HS-5 (cell line): ENCODE data around the gene SHROOM3.

Experiments used
- DNase-seq: peaks from one replicate; pipeline ENCODE4 v3.0.0-alpha.2; 2012; ENCODE audit warnings: low read depth

Gene SHROOM3

DNA sequence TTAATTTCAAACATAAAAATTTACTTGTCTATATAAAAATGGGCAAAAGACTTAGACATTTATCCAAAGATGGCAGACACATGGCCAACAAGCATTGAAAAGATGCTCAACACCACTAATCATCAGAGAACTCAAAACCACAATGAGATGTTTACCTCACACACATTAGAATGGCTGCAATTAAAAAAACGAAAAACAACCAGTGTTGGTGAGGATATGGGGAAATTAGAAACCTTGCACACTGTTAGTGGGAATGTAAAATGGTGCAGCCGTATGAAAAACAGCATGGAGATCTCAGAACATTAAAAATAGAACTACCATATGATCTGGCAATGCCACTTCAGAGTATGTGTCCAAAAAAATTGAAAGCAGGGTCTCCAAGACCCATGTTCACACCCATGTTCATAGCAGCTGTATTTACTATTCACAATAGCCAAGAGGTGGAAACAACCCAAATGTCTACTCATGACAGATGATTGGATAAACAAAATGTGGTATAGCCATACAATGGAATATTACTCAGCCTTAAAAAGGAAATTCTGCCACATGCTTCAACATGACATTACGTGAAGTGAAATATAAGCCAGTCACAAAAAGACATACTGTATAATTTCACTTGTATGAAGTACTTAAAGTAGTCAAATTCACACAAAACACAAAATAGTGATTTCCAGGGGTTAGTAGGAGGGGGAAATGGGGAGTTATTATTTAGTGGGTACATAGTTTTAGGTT is 316.7 kb downstream of the SHROOM3 start:
- DNase-seq = no peak

- DNase-seq = peak; percentile 89
Observed at GRCh38 chr4:76752861-76753501, 318.0 kb downstream of the SHROOM3 start.

GRCh38 chr4:76753814-76754213 is 318.8 kb downstream of the SHROOM3 start:
- peak; percentile 77 for DNase-seq

DNA sequence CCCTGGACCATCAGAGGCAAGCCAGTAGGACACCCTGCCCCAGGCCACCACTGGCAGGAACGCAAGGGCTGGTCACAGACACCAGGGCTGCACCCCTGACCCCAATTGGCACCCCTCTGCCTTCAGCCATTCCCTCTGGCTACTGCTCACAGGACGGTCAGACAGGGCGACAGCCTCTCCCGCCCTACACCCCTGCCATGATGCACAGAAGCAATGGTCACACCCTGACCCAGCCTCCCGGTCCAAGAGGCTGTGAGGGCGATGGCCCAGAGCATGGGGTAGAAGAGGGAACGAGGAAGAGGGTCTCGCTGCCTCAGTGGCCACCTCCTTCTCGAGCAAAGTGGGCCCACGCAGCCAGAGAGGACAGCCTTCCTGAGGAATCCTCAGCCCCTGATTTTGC is 319.4 kb downstream of the SHROOM3 start:
- DNase-seq = no peak

DNA sequence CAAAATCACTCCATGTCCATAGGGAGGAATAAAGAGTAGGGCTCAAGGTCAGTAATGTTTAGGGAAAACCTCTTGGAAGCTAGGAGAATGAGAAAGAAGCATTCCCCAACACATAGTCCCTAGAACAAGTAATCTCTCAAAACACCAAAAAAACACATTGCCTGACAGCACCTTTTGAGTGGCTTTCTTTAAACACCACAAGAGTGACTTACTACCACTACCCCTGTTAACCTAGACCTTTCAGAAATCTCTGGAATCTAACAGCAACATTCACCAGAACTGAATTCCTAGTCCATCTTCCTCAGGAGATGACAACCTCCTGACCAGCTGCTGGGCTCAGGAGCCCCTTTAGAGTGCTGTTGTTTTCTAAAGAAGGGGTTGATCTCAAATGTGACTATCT is 320.7 kb downstream of the SHROOM3 start:
- DNase-seq = no peak

DNA sequence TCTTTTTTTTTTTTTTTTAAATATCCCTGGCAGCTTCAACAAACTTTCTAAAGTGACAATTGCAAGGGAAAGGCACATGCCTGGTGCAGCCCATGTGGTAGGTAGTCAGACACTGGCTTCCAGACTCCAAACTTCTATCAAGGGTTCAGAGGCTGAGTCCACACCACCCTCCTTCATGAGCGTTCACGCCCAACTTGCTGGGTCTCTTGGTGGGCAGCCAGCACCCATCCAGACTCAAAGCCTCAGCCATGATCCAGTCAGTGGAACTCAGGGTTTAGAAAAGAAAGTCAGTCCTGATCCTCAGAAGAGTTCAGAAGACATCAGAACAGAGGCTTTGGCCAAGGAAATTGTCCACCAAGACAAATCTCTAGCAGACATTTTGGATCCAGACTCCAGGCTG is 321.4 kb downstream of the SHROOM3 start:
- no peak for DNase-seq

DNA sequence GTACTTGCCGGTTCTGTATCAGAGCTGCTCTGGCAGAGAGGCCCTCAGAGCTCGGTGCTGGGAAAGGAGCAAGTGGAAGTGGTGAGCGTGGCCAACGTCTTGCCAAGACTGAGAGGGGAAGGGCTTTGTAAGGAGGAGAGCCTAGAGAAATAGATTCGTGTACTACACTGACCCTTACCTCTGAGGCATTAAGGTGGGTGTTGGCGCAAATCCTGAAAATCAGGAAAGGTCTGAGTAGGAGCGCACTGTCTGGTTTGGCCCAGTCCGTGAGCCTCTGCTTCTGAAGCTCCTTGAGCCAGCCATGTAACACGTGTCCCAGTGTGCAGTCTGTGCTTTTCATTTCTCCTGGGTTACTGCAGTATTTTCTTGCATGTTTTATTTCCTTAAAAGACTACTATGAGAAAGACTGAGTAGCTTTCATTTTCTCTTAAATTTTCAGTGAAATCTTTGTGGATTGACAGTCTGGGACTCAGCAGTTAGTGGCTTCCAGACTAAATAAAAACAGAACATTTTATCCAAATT is 322.4 kb downstream of the SHROOM3 start:
- DNase-seq = no peak

DNA sequence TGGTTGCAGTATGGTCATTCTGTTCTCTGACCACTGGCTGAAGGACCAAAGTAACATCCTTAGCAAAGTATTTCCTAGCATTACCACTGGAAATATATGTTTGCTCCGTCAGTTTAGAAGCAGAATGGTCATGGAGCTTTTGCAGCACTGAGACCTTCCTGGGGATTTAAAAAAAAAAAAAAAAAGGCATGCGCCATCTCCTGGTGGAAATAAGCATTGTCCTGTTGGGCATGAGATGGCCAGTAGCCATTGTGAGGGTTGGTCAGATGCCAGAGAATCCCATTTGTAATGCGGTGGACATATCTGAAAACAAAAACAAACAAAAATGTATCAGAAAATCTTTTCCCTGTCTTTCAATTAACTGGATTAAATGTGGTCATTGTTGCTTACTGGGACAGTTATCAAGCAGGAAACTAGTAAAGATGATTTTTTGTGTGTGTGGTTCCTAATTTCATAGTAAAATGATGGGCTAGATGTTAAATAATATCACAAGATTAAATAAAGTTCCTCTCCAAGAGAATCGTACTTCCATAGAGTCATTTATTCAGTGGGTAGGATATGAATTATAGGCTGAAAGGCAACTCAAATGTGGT is 323.4 kb downstream of the SHROOM3 start:
- DNase-seq = peak; percentile 59

GRCh38 chr4:76758996-76759395 is 324.0 kb downstream of the SHROOM3 start:
- no peak for DNase-seq

DNA sequence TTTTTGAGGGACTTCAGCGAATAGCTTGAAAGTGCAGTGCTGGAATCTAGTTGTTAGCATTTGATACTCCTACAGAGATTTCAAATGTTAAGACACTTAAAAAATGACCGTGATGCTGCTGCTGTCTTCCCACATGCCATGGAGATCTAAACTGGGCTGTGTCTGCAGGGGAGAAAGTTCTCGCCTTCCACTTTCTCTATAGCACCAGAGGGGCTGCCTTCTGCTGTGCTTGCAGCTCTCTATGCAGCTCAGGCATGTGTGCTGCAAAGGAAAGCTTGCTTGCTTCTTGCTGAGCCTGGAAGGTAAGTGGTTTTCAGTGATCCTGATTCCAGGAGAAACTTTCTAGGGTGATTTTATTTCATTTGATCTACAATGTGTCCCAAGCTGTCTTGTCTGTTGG is 325.2 kb downstream of the SHROOM3 start:
- DNase-seq = no peak

DNA sequence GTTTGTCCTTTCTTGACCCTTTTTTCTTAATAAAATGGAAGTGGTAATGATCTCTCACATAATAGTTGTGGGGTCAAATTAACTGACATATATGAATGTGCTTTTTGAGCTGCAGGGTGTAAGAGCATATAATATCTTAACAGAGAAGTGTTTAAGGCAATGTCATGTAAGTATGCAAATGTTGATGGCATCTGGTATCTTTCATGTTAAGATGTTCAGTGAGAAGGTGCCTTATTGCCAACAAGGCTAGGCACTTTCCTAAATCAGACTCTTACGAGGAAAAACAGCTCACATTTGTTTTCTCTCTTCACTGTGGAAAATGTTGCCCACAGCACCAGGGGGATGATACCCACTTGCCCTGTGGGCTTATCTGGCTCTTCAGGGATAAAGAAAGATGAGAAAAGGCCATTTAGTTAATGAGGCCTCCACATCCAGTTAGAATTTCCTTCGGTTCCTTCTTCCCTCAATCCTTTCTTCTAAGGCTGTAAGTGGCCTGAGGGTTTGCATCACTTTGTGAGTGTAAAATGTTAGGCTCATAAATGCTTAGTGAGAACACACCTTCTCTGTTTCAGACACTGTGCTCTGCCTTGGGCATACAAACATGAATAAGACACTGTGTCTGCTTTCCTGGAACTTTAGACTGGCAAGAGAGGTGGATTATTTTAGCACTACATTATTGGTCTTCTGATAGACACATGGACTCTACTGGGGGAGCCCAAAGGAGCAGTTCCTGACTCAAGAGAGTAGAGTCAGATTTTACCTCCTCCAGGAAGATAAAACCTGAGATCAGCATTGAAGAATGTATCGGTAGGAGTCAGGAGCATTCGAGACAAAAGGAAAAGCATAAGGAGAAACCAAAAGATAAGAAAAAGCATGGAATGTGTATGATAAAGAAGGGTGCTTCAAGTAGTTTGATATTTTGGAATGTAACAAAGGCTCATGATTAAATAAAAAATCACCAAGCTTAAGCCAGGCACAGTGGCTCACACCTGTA is 327.4 kb downstream of the SHROOM3 start:
- DNase-seq = no peak

DNA sequence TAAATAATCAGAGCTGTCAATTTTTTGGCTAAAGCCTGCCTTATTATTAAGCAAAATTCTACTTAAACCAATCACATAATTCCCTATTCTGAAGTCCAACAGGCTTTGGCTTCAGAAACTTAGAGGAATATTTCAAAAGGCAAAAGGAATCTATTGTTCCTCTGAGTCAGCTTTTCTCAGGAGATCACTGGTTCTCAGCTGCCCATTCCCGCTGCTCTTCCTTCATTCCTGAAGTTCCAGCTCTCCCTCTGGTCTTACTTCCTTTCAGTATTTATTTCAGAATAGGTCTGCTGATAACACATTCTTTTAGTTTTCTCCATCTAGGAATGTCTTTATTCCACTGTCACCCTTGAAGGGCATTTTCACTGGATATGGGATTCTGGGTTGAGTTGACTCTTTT is 329.2 kb downstream of the SHROOM3 start:
- DNase-seq = peak; percentile 45

DNA sequence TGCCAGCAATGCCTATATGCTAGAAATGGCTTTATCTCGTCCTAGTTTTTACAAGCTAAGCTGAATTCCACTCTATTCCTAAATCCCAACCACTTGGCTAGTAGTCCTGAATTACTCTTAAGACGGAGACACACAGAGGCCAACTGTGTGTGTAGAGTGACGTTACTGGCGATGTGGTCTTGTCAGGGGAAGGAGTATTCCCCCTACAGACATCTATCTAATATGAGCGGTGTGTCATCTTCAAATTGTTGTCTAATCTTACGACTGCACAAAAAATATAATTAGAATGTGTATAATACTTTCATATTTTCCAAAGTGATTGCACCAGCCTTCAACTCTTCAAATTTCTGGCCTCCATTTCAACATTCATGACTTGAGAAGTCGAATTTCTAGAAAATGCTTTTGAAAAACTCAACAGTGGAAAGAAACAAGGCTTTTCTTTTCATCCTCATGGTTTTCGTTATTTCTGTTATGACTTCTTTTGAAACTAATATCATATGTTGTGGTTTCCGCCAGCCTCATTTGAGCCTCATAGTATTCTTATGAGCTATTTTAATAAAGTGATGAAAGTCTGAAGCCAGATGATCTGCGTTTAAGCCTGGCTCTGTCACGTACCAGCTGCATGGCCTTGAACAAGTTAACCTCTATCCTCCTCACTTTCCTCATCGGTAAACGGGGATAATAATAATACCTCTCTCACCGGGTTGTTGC is 330.6 kb downstream of the SHROOM3 start:
- no peak for DNase-seq

DNA sequence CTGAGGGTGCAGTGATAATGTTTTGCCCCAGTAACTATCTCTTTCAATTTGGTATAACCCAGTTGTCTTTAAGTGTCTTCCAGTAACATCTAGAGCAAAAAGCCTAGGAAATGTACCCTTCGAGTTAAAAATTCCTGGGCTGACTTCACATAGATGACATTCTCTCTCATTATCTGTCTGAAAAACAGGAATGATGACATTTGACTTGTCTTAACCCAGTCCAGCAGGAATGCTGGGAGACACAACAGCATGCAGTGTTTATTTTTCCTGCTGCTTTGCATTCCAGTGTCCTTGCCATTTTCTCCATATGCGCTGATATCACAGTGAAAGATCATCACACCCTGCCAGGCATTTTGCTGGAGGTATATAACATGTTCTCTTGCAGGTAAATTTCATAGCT is 333.0 kb downstream of the SHROOM3 start:
- no peak for DNase-seq

DNA sequence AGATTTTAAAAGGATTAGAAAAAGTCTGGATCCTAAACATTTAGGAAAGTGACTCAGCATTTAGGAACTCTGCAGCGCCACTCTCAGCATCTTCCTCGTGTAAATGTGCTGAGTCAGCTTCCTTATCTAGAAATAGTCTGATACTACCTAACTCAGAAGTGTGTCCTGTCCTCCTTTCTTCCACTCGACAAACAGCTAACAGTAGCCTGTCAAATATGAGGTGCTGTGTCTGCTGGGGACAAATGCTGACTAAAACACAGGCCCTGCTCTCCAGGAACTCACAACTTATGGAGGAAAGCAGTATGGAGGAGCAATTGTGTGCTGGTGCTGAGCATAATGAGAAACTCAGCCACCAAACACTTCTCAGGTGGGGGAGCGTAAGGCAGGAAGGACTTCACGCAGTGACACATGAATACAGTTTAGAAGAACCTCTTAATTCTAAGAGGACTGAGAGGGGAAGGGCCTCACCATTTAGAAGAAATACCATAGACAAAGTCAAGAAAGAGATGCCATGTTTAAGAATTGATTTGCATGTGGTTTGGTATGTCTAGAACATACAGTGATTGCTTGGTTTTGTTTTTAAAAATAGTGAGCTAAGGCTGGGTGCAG is 337.6 kb downstream of the SHROOM3 start:
- no peak for DNase-seq

GRCh38 chr4:76773766-76774165 is 338.7 kb downstream of the SHROOM3 start:
- no peak for DNase-seq

DNA sequence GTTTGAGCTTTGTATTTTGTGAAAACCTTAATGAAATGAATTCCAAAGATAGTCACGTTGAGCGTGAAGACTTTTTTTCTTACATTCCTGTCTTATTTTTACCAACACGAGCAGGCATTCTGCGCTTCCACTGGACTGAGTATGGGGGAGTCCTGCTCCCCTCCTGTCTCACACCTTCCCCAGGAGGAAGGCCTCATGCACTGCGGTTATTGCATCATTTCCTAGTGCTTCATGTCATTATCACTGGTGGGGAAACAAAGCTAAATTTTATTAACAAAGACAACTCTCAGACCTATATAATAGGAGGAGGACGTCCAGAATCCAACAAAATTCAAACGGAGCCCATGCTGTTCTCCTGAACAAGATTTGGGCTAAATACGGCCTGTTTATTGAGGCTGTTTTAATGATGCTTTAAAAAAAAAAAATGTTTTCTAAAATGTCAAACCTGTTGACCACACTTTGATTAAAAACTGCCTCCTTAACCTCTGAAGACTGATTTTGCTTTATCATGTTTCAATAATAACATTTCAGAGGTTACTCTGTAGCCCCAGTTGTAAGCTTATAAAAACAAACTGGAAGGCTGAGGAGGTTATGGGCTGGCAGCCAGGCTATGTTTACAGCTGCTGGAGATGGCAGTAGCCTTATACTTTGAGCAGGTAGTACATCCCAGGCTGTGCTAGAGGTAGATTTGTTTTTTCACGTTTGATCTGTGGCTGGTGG is 344.9 kb downstream of the SHROOM3 start:
- DNase-seq = no peak

DNA sequence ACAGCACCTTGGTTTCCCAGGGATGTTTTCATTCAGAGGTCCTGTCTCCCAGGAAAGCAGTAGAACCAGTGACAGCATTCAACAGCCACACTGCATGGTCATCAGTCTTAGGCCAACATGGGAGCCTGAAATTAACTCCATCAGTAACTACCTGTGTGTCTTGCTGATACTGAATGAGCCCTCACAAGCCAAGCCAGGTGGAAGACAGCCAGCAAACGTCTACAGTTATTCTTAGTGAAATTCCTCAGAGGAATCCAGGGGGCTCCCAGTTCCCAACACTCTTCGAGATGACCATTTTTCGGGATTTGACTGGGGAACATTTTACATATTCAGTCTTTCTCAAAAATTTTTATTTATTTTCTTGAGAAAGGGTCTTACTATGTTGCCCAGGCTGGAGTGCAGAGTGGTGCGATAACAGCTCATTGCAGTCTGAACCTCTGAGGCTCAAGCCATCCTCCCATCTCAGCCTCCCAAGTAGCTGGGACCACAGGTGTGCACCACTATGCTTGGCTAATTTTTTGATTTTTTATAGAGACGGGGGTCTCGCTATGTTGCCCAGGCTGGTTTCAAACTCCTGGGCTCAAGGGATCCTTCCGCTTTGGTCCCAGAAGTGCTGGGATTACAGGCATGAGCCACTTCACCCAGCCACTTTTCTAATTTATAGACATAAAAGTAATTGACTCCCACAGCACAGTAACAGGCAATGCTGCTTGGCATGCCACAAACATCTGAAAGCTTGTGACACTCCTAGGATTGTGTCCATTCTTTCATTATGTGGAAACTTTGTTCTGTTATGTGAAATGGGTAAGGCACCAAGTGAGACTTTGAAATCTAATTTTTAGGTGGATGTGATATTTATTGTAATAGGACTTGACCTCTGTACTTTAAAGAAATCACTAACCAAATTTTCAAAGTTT is 346.0 kb downstream of the SHROOM3 start:
- no peak for DNase-seq
